SK-N-SH (cell line): Measurements from ENCODE around the gene DARS2. TPM values are rescaled to one million over a fixed set of nuclear protein-coding genes. Genes with fewer than 3 reads are reported as not detected.
A peak's percentile ranks its signal among the peaks of the same experiment; 100 is the strongest.

ENCODE experiments used
- CTCF ChIA-PET: fragments of 300-600, 350-600 bp; formaldehyde crosslinking; extraction: SDS; loops from one replicate; lab custom pipeline; 2021; lab: Yijun Ruan, JAX
- POLR2A ChIA-PET: fragments of 350-600 bp; sonication (Branson Sonifier 250); formaldehyde crosslinking; extraction: SDS; loops from one replicate; lab custom pipeline; 2020; ENCODE audit warnings: antibody characterized with exemption, inconsistent platforms; lab: Yijun Ruan, JAX
- DNase-seq: peaks from one replicate; pipeline ENCODE4 v3.0.0; 2012
- H2AFZ ChIP-seq: fragments of 200-600 bp; sonication (generic); 2 replicates; pipeline ENCODE4 v1.8.1; 2016; ENCODE audit warnings: antibody characterized with exemption, mild to moderate bottlenecking, low read depth
- H3F3A ChIP-seq: fragments of 200-600 bp; sonication (generic); replicated peaks from 2 replicates; pipeline ENCODE3; 2016; ENCODE audit warnings: antibody characterized with exemption, mild to moderate bottlenecking; ENCODE audit not compliant: insufficient read depth
- H3K27ac ChIP-seq, 2 experiments: fragments of 200-500 bp in 1 of 2; fragments of 200-600 bp in 1 of 2; sonication (Bioruptor generic) in 1 of 2; sonication (generic), shearing (Covaris generic) in 1 of 2; 2 replicates each; pipeline versions ENCODE4 v1.5.1 to v1.6.1; 2014 to 2016; ENCODE audit warnings: low read depth in 2 of 2, inconsistent platforms in 1 of 2, low read length in 1 of 2, mild to moderate bottlenecking in 1 of 2, mixed read lengths in 1 of 2
- H3K27me3 ChIP-seq: fragments of 200-600 bp; sonication (generic), shearing (Covaris generic); 2 replicates; pipeline ENCODE4 v1.6.1; 2016; ENCODE audit warnings: mixed run types; ENCODE audit not compliant: insufficient read depth
- H3K36me3 ChIP-seq, 2 experiments: fragments of 200-500 bp in 1 of 2; fragments of 200-600 bp in 1 of 2; sonication (Bioruptor generic) in 1 of 2; sonication (generic) in 1 of 2; replicated peaks in 1 of 2; 2 replicates each; pipeline versions ENCODE3 to v1.5.1; 2014 to 2016; ENCODE audit warnings: low read length in 1 of 2, mild to moderate bottlenecking in 1 of 2; ENCODE audit not compliant: insufficient read depth in 2 of 2, control insufficient read depth in 1 of 2
- H3K4me1 ChIP-seq, 2 experiments: fragments of 200-500 bp in 1 of 2; fragments of 200-600 bp in 1 of 2; sonication (Bioruptor generic) in 1 of 2; sonication (generic), shearing (Covaris generic) in 1 of 2; 2 replicates each; pipeline versions ENCODE4 v1.5.1 to v1.6.1; 2014 to 2016; ENCODE audit warnings: low read depth in 1 of 2, low read length in 1 of 2, mixed run types in 1 of 2; ENCODE audit not compliant: insufficient read depth in 2 of 2, control insufficient read depth in 1 of 2
- H3K4me2 ChIP-seq: fragments of 200-600 bp; sonication (generic), shearing (Covaris generic); 2 replicates; pipeline ENCODE4 v1.6.1; 2017; ENCODE audit warnings: mixed run types
- H3K4me3 ChIP-seq, 2 experiments: fragments of 200-500 bp in 1 of 2; fragments of 200-600 bp in 1 of 2; sonication (Bioruptor generic) in 1 of 2; sonication (generic), shearing (Covaris generic) in 1 of 2; 2 replicates each; pipeline versions ENCODE4 v1.5.1 to v1.8.1; 2014 to 2016; ENCODE audit warnings: low read depth in 2 of 2, inconsistent platforms in 1 of 2, low read length in 1 of 2, mild to moderate bottlenecking in 1 of 2, mixed read lengths in 1 of 2, moderate library complexity in 1 of 2
- H3K79me2 ChIP-seq: fragments of 200-600 bp; sonication (generic); 2 replicates; pipeline ENCODE4 v1.8.1; 2017; ENCODE audit warnings: mild to moderate bottlenecking; ENCODE audit not compliant: insufficient read depth
- H3K9ac ChIP-seq: fragments of 200-600 bp; sonication (generic); 2 replicates; pipeline ENCODE4 v1.6.1; 2017; ENCODE audit warnings: mixed run types
- H3K9me2 ChIP-seq: fragments of 200-600 bp; sonication (generic); 2 replicates; pipeline ENCODE4 v1.6.1; 2017; ENCODE audit warnings: mixed run types
- H3K9me3 ChIP-seq: fragments of 200-600 bp; sonication (generic); 2 replicates; pipeline ENCODE4 v1.6.1; 2017; ENCODE audit warnings: mixed run types, mild to moderate bottlenecking, moderate library complexity
- H4K20me1 ChIP-seq: fragments of 200-600 bp; sonication (generic); 2 replicates; pipeline ENCODE4 v1.6.1; 2017; ENCODE audit warnings: mild to moderate bottlenecking, mixed run types; ENCODE audit not compliant: insufficient read depth
- CTCF ChIP-seq: fragments of 200-600 bp; sonication (generic); IDR thresholded peaks from 2 replicates; pipeline ENCODE4 v1.6.1; 2017; ENCODE audit warnings: antibody characterized with exemption, mild to moderate bottlenecking, moderate library complexity
- GATA2 ChIP-seq: sonication (generic); formaldehyde crosslinking; IDR thresholded peaks from 2 replicates; pipeline ENCODE4 v1.5.0; 2020; ENCODE audit warnings: mild to moderate bottlenecking, missing genetic modification reagents
- IRF3 ChIP-seq: fragments of 150-350 bp; IDR thresholded peaks from 2 replicates; pipeline ENCODE4 v1.6.1; 2016; ENCODE audit warnings: mild to moderate bottlenecking, low read depth, low read length
- JUND ChIP-seq: IDR thresholded peaks from 2 replicates; pipeline ENCODE4 v1.4.0; 2012
- MEF2A ChIP-seq: IDR thresholded peaks from 2 replicates; pipeline ENCODE4 v1.4.0; 2012; ENCODE audit warnings: low read depth, borderline replicate concordance
- MXI1 ChIP-seq: IDR thresholded peaks from 2 replicates; pipeline ENCODE4 v1.6.1; 2012; ENCODE audit warnings: mild to moderate bottlenecking, low read depth, low read length, improper control_type of control experiment
- NFIC ChIP-seq: IDR thresholded peaks from 2 replicates; pipeline ENCODE4 v1.4.0; 2012; ENCODE audit warnings: borderline replicate concordance
- NRF1 ChIP-seq: IDR thresholded peaks from 2 replicates; pipeline ENCODE4 v1.6.1; 2012; ENCODE audit warnings: low read depth, mild to moderate bottlenecking, low read length
- PBX3 ChIP-seq: IDR thresholded peaks from 2 replicates; pipeline ENCODE4; 2012
- POLR2AphosphoS5 ChIP-seq: IDR thresholded peaks from 2 replicates; pipeline ENCODE4 v1.6.1; 2012; ENCODE audit warnings: low read depth, low read length
- RCOR1 ChIP-seq: fragments of 150-350 bp; IDR thresholded peaks from 2 replicates; pipeline ENCODE4 v1.6.1; 2017; ENCODE audit warnings: antibody characterized with exemption, low read length
- TCF12 ChIP-seq: IDR thresholded peaks from 2 replicates; pipeline ENCODE4 v1.4.0; 2012
- USF1 ChIP-seq: IDR thresholded peaks from 2 replicates; pipeline ENCODE4 v1.4.0; 2012; ENCODE audit warnings: low read depth, borderline replicate concordance
- WGBS: methylation state at CpG from one replicate; pipeline ENCODE4 v1.1.6; 2017; ENCODE audit warnings: low lambda C conversion rate; 5-methylcytosine and 5-hydroxymethylcytosine counted together
- polyA plus RNA-seq, 3 experiments: library from polyadenylated mRNA; depleted of rRNA; stranded (reverse); fragments of >200 nt; gene quantifications; 2 replicates each; pipeline ENCODE4 v1.2.3, GENCODE V29; 2012
- TF ChIP-seq, protein P1 (sequence below): fragments of 150-350 bp; IDR thresholded peaks from 2 replicates; pipeline ENCODE4 v1.6.1; 2017; ENCODE audit warnings: antibody characterized with exemption, low read length, low read depth, borderline replicate concordance

DARS2 gene
- polyA plus RNA-seq, 1 of the 3 experiments (the other 2 are of a cell fraction) = 17.1 TPM

DNA sequence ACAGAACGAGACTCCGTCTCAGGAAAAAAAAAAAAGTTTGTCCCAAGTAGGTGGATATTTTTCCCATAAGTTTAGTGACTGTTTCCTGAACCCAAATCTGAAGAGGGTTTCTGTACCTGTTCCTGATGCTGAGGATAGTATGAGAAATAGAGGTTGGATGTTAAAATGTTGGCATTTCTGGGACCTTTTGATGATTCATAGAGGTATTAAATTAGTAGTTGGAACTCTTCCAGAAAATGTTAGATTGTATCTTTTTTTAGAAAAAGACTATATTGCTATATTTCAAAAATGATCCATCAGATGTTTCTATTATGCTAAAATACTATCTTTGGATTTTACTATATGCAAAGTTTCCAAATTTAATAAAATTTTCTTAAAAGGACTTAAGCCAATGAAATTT is 3.1 kb downstream of the DARS2 start:
- peaks cover 10 to 11% of the 10 kb centered on the region in 2 experiments; a peak in 3 of 4 replicates for H3K4me1 ChIP-seq
- H3K9ac ChIP-seq = no peak overlapping the region
- H3K79me2 ChIP-seq = peaks cover 36% of the 10 kb centered on the region
- 94% methylated on average over 2 of the region's 2 CpGs for WGBS
- H2AFZ ChIP-seq = no peak overlapping the region
- no peaks in the 10 kb centered on the region for H4K20me1 ChIP-seq
- no peak overlapping the region for H3K4me3 ChIP-seq
- no peaks in the 10 kb centered on the region for H3K9me3 ChIP-seq
- no peaks in the 10 kb centered on the region for H3K27me3 ChIP-seq
- H3F3A ChIP-seq = peaks cover 16% of the 10 kb centered on the region
- TF ChIP-seq PBX3 (no peak), NFIC (peak; percentile 43; the same call in 1 of the 2 replicates)
- POLR2A ChIA-PET = interaction anchor here (1.0 kb wide), 1 partner anchor 41 kb away, joined by 3 read pairs; the partner anchor contains the start of gene ZBTB37
- 0 out of 2 replicates have a peak overlapping the region, but pooled peaks have one; percentile 16 for H3K4me2 ChIP-seq
- H3K9me2 ChIP-seq = no peaks in the 10 kb centered on the region
- DNase-seq = no peak
- no peak overlapping the region for H3K27ac ChIP-seq
- CTCF ChIA-PET = interaction anchor here (1.0 to 1.1 kb wide), 2 partner anchors 22 to 246 kb away, joined by 3 read pairs; no protein-coding TSS in a partner anchor
- H3K36me3 ChIP-seq = peaks cover 18 to 20% of the 10 kb centered on the region in 2 experiments

DNA sequence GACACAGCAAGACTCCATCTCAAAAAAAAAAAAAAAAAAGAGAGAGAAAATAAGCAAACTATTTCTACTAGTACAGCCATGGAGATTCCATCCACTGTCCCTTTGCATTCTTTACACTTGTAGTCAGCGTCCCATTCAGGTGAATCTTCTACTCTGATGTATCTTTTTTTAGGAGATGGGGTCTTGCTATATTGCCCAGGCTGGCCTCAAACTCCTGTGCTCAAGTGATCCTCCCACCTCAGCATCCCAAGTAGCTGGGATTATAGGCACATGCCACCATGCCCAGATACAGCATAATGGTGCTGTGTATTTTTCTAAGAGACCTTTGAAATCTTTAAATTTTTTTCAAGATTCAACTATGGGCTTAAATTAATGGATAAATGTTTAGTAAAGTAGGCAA is 8.3 kb downstream of the DARS2 start:
- Histone ChIP-seq H2AFZ (no peak overlapping the region), H3K4me1 (peaks cover 2 to 4% of the 10 kb centered on the region in 2 experiments; a peak in 2 of 4 replicates), H3K27me3 (no peaks in the 10 kb centered on the region), H3K9me2 (no peaks in the 10 kb centered on the region), H3K27ac (no peak overlapping the region), H3K4me2 (no peak overlapping the region), H3K79me2 (no peaks in the 10 kb centered on the region; the same call in 1 of the 2 replicates), H3F3A (peaks cover 4% of the 10 kb centered on the region), H3K4me3 (no peak overlapping the region), H3K9me3 (no peaks in the 10 kb centered on the region), H3K36me3 (peaks cover 47 to 56% of the 10 kb centered on the region in 2 experiments), H3K9ac (no peak overlapping the region), H4K20me1 (no peaks in the 10 kb centered on the region)
- 88% methylated on average over 1 of the region's 1 CpG for WGBS
- TF ChIP-seq, protein P1, sequence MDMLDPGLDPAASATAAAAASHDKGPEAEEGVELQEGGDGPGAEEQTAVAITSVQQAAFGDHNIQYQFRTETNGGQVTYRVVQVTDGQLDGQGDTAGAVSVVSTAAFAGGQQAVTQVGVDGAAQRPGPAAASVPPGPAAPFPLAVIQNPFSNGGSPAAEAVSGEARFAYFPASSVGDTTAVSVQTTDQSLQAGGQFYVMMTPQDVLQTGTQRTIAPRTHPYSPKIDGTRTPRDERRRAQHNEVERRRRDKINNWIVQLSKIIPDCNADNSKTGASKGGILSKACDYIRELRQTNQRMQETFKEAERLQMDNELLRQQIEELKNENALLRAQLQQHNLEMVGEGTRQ = no peak
- no peak for TF ChIP-seq PBX3
- ChIA-PET POLR2A (no interaction called here), CTCF (interaction anchor here (1.2 kb wide), 1 partner anchor 401 kb away, joined by 4 read pairs; no protein-coding TSS in a partner anchor)
- DNase-seq = no peak

- no peak overlapping the region for H2AFZ ChIP-seq
- no peak overlapping the region for H3K4me2 ChIP-seq
- H3F3A ChIP-seq = peaks cover 16% of the 10 kb centered on the region
- no peak overlapping the region for H3K4me3 ChIP-seq
- H3K36me3 ChIP-seq = peaks cover 31 to 40% of the 10 kb centered on the region in 2 experiments
- 97% methylated on average over 4 of the region's 4 CpGs for WGBS
- H3K9me3 ChIP-seq = no peaks in the 10 kb centered on the region
- H3K27ac ChIP-seq = no peak overlapping the region
- H3K9ac ChIP-seq = no peak overlapping the region
- POLR2A ChIA-PET = interaction anchor here (1.6 kb wide), 1 partner anchor 9 kb away, joined by 5 read pairs; no protein-coding TSS in a partner anchor
- no peaks in the 10 kb centered on the region for H4K20me1 ChIP-seq
- no peaks in the 10 kb centered on the region for H3K9me2 ChIP-seq
- H3K4me1 ChIP-seq = peaks cover 4% of the 10 kb centered on the region in 2 experiments; a peak in 2 of 4 replicates
- no peaks in the 10 kb centered on the region for H3K27me3 ChIP-seq
- CTCF ChIA-PET = interaction anchor here (0.9 to 1.7 kb wide), 4 partner anchors 11 to 432 kb away, joined by 3 to 4 read pairs (median 4); no protein-coding TSS in a partner anchor
- H3K79me2 ChIP-seq = no peaks in the 10 kb centered on the region
- DNase-seq = no peak
- no peak for TF ChIP-seq IRF3
- no peak for TF ChIP-seq JUND
- no peak for TF ChIP-seq NRF1
- no peak for TF ChIP-seq GATA2 (CRISPR knock-in tag)
- no peak for TF ChIP-seq MEF2A
- no peak for TF ChIP-seq RCOR1
- no peak for TF ChIP-seq TCF12
- no peak for TF ChIP-seq USF1
- TF ChIP-seq POLR2AphosphoS5 = no peak
- no peak for TF ChIP-seq MXI1
- no peak for TF ChIP-seq CTCF
Measured at GRCh38 chr1:173852105-173852504, 27.6 kb downstream of the DARS2 start.
